ENCODE measurements around the gene ESRRB.

Gene ESRRB

DNA sequence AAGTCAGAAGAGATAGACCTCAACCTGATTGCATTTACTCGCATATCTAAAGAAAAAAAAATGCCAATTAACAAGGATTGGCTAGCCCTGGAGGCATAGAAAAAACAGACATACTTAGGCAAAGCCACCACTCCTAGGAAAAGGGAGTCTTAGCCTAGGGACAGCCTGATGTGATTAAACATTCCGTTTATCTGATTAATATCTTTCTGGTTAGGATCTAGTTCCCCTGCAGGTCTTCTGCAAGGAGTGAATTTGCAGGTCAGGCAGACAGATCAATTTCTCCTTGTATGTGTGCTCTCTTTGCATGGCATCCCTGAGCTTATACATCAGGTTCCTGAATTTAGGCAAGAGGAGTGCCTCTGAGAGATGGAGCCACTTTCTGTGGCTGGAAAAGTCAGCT lies 70.5 kb downstream of the ESRRB start:
- no peak for TF ChIP-seq CTCF (IDR thresholded peaks at IDR 0.05; ENCODE audit: borderline replicate concordance, insufficient read depth, low read depth, low read length)
- H3K4me3 ChIP-seq (ENCODE audit: low read depth, low read length) = no peak overlapping the region

DNA sequence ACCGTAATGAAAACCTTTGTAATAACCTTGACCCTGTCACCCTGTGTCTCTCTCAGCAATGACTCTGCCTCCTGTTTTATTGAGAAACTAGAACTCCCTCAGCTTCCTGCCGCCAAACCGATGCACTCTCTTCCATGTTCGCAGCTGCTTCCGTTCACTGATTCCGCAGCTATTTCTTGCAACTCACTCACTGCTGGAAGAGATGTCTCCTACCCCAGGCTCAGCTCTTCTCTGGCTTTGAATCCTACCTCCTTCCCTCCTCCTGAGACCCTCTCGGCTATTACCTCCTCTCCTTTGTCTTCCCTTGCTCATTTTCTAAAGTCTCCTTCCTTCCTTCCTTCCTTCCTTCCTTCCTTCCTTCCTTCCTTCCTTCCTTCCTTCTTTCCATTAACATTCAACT lies 71.0 kb downstream of the ESRRB start:
- H3K4me3 ChIP-seq (ENCODE audit: low read depth, low read length) = no peak overlapping the region
- TF ChIP-seq CTCF (IDR thresholded peaks at IDR 0.05; ENCODE audit: borderline replicate concordance, insufficient read depth, low read depth, low read length) = no peak

DNA sequence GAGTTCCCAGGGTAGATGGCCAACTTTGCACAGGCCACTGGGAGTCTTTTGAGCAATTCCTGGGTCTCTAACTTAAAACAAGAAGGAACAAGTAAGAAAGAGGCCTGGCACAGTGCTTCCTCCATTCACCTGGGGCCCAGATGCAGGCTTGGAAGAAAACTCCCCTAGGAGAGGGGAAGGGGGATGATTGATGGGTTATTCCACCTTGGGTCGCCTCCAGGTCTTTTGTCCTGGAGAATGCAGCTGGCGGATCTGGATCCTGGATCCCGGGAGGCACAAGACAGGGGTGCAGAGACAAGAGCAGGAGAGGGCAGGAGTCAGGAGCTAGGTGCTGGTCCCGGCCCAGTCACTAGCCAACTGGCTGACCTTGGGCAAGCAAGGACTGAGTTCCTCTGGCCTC lies 74.5 kb downstream of the ESRRB start:
- no peak for TF ChIP-seq CTCF (IDR thresholded peaks at IDR 0.05; ENCODE audit: borderline replicate concordance, insufficient read depth, low read depth, low read length)
- H3K4me3 ChIP-seq (ENCODE audit: low read depth, low read length) = no peak overlapping the region

DNA sequence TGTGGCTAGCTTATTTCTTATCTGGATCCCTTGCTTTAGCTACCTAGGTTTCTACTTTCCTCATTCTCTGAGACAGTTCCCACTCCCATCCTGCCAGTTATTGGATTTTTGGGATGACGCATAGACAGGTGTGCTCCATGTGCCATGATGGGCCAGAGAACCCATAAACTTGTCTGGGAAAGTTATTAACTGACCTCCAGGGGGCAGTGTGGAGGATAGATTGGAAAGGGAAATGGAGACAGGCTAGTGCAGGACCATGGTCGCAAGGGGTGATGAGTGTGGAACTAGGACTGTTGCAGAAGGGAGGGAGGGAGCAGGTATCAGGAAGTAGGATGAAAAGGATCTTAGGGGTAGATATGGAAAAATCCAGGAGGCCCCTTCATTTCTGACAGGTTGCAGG lies 80.3 kb downstream of the ESRRB start:
- H3K4me3 ChIP-seq (ENCODE audit: low read depth, low read length) = no peak overlapping the region

GRCh38 chr14:76456891-76457586 lies 81.1 kb downstream of the ESRRB start:
- no peak overlapping the region for H3K4me3 ChIP-seq (ENCODE audit: low read depth, low read length)
- no peak for TF ChIP-seq CTCF (IDR thresholded peaks at IDR 0.05; ENCODE audit: borderline replicate concordance, insufficient read depth, low read depth, low read length)

More for the DNA sequence above, 80.3 kb downstream of the ESRRB start:
- peak; percentile 59 for TF ChIP-seq CTCF (IDR thresholded peaks at IDR 0.05; ENCODE audit: borderline replicate concordance, insufficient read depth, low read depth, low read length)

DNA sequence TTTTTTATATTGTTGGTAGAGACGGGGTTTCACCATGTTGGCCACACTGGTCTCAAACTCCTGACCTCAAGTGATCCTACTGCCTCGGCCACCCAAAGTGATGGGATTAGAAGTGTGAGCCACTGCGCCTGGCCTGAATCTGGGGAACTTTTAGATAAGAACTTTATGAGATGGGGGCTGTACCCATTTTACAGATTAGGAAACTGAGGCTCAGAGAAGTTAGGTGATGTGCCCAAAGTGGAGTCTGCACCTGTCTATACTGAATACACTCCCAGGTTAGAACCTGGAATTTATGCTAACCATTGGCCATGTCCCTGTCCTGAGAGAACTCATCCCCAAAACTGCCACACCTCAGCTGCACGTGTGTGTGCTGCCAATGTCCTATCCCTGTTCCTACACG lies 81.9 kb downstream of the ESRRB start:
- no peak overlapping the region for H3K4me3 ChIP-seq (ENCODE audit: low read depth, low read length)
- TF ChIP-seq CTCF (IDR thresholded peaks at IDR 0.05; ENCODE audit: borderline replicate concordance, insufficient read depth, low read depth, low read length) = no peak

DNA sequence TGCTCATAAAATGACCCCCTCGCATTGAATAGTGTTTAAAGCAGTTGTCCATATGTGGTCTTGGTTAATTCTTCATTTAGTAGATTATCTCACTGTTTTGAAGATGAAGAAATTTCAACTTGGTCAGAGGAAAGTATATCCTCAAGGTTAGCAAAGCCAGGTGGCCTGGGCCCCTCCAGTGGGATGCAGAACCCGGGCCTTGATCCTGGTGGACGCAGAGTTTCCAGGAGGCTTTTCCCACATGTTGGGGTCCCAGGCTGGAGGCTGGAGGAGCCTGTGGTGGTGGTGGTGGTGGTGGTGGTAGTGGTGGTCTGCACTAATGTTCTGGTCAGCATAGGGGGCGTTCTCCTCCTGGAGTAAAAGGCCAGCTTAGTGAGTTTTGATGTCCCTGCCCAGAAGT lies 85.9 kb downstream of the ESRRB start:
- TF ChIP-seq CTCF (IDR thresholded peaks at IDR 0.05; ENCODE audit: borderline replicate concordance, insufficient read depth, low read depth, low read length) = no peak
- no peak overlapping the region for H3K4me3 ChIP-seq (ENCODE audit: low read depth, low read length)

All from GM12875 (cell line).